IMR-90 (cell line): ENCODE data around the gene FOXP1. TPM values are rescaled to one million over a fixed set of nuclear protein-coding genes. Genes with fewer than 3 reads are reported as not detected.

ENCODE experiments used
- ATAC-seq: fragments of 200-7000 bp; cut with Tn5 transposase; 2 replicates; pipeline ENCODE4 v1.9.1; 2020; ENCODE audit warnings: low read depth, mild to moderate bottlenecking, moderate library complexity
- BruUV-seq: library from RNA; stranded (reverse); fragments of 400-500 nt; replicated peaks from 2 replicates; lab custom pipeline; 2021; lab: Mats Ljungman, UMichigan
- CTCF ChIA-PET: fragments of 300-600 bp; formaldehyde crosslinking; extraction: SDS; loops from one replicate; lab custom pipeline; 2021; ENCODE audit warnings: antibody characterized with exemption; lab: Yijun Ruan, JAX
- POLR2A ChIA-PET: fragments of 300-600 bp; sonication (Branson Sonifier 250); formaldehyde crosslinking; loops from one replicate; lab custom pipeline; 2022; ENCODE audit warnings: antibody characterized with exemption; ENCODE audit not compliant: unreplicated experiment; lab: Charles Lee
- DNase-seq: peaks from one replicate; pipeline ENCODE4 v3.0.0; 2013
- H2AFZ ChIP-seq: replicated peaks from 2 replicates; pipeline ENCODE3; 2013; ENCODE audit warnings: low read length, mild to moderate bottlenecking; ENCODE audit not compliant: poor library complexity
- H2AK5ac ChIP-seq: 2 replicates; pipeline ENCODE4 v1.6.1; 2013; ENCODE audit warnings: low read depth, low read length, inconsistent platforms
- H2AK9ac ChIP-seq: replicated peaks from 2 replicates; pipeline ENCODE3; 2013; ENCODE audit warnings: mild to moderate bottlenecking, low read depth, low read length, moderate library complexity; ENCODE audit not compliant: poor library complexity
- H2BK120ac ChIP-seq: 2 replicates; pipeline ENCODE4 v1.6.1; 2013; ENCODE audit warnings: low read depth, low read length, inconsistent platforms
- H2BK15ac ChIP-seq: 3 replicates; pipeline ENCODE4 v1.6.1; 2013; ENCODE audit warnings: low read depth, low read length, inconsistent platforms
- H2BK20ac ChIP-seq: 2 replicates; pipeline ENCODE4 v1.6.1; 2013; ENCODE audit warnings: low read depth, mild to moderate bottlenecking, inconsistent platforms, low read length, moderate library complexity
- H2BK5ac ChIP-seq: 2 replicates; pipeline ENCODE4 v1.6.1; 2013; ENCODE audit warnings: mild to moderate bottlenecking, low read depth, low read length, inconsistent platforms; ENCODE audit not compliant: poor library complexity, severe bottlenecking
- H3K14ac ChIP-seq: replicated peaks from 2 replicates; pipeline ENCODE4 v1.6.1; 2013; ENCODE audit warnings: low read depth, low read length, inconsistent platforms
- H3K18ac ChIP-seq: 2 replicates; pipeline ENCODE4 v1.6.1; 2013; ENCODE audit warnings: low read depth, low read length, control low read depth
- H3K23ac ChIP-seq: 2 replicates; pipeline ENCODE4 v1.6.1; 2013; ENCODE audit warnings: low read depth, low read length, inconsistent platforms
- H3K27ac ChIP-seq: 2 replicates; pipeline ENCODE4 v1.5.1; 2013; ENCODE audit warnings: mild to moderate bottlenecking, control low read depth, low read length; ENCODE audit not compliant: insufficient read depth
- H3K27me3 ChIP-seq: 2 replicates; pipeline ENCODE4 v1.6.1; 2013; ENCODE audit warnings: low read length; ENCODE audit not compliant: control insufficient read depth, insufficient read depth
- H3K36me3 ChIP-seq: 2 replicates; pipeline ENCODE4 v1.6.1; 2013; ENCODE audit warnings: low read length, mixed read lengths; ENCODE audit not compliant: control insufficient read depth, insufficient read depth
- H3K4ac ChIP-seq: 2 replicates; pipeline ENCODE4 v1.6.1; 2013; ENCODE audit warnings: low read depth, low read length, inconsistent platforms
- H3K4me1 ChIP-seq: 2 replicates; pipeline ENCODE4 v1.6.1; 2013; ENCODE audit warnings: low read length, mixed read lengths; ENCODE audit not compliant: control insufficient read depth, insufficient read depth
- H3K4me2 ChIP-seq: 2 replicates; pipeline ENCODE4 v1.6.1; 2013; ENCODE audit warnings: low read depth, mild to moderate bottlenecking, control low read depth, low read length, moderate library complexity
- H3K4me3 ChIP-seq: 2 replicates; pipeline ENCODE4 v1.5.1; 2013; ENCODE audit warnings: low read depth, mild to moderate bottlenecking, control low read depth, low read length, moderate library complexity; ENCODE audit not compliant: insufficient read depth
- H3K56ac ChIP-seq: 2 replicates; pipeline ENCODE4 v1.6.1; 2013; ENCODE audit warnings: low read length, inconsistent platforms; ENCODE audit not compliant: insufficient read depth; ENCODE audit errors: extremely low read depth
- H3K79me1 ChIP-seq, 2 experiments: 2 replicates each; pipeline ENCODE4 v1.6.1; 2013; ENCODE audit warnings: low read length in 2 of 2, inconsistent platforms in 1 of 2, low read depth in 1 of 2
- H3K9ac ChIP-seq: 2 replicates; pipeline ENCODE4 v1.6.1; 2013; ENCODE audit warnings: low read depth, low read length, control low read depth
- H3K9me1 ChIP-seq: 2 replicates; pipeline ENCODE4 v1.6.1; 2013; ENCODE audit warnings: low read length, inconsistent platforms; ENCODE audit not compliant: insufficient read depth
- H3K9me3 ChIP-seq: 2 replicates; pipeline ENCODE4 v1.6.1; 2013; ENCODE audit warnings: low read length; ENCODE audit not compliant: control insufficient read depth, insufficient read depth
- H4K20me1 ChIP-seq: 2 replicates; pipeline ENCODE4 v1.6.1; 2013; ENCODE audit warnings: low read length, inconsistent platforms; ENCODE audit not compliant: insufficient read depth
- H4K5ac ChIP-seq: 2 replicates; pipeline ENCODE4 v1.6.1; 2013; ENCODE audit warnings: mild to moderate bottlenecking, low read depth, low read length, control low read depth
- H4K8ac ChIP-seq, 2 experiments: 2 replicates each; pipeline ENCODE4 v1.6.1; 2013; ENCODE audit warnings: low read depth in 2 of 2, low read length in 2 of 2, control low read depth in 1 of 2, inconsistent platforms in 1 of 2
- H4K91ac ChIP-seq: 2 replicates; pipeline ENCODE4 v1.6.1; 2013; ENCODE audit warnings: low read depth, low read length, inconsistent platforms; ENCODE audit not compliant: insufficient read depth
- BHLHE40 ChIP-seq: fragments of 150-350 bp; IDR thresholded peaks from 2 replicates; pipeline ENCODE4 v1.6.1; 2016; ENCODE audit warnings: mild to moderate bottlenecking, low read depth, low read length
- CEBPB ChIP-seq: IDR thresholded peaks from 2 replicates; pipeline ENCODE4 v1.6.1; 2012; ENCODE audit warnings: low read depth, low read length, improper control_type of control experiment
- CHD1 ChIP-seq: IDR thresholded peaks from 2 replicates; pipeline ENCODE4 v1.6.1; 2012; ENCODE audit warnings: low read depth, low read length, improper control_type of control experiment
- CTCF ChIP-seq: conservative IDR thresholded peaks from 2 replicates; pipeline ENCODE4 v1.5.1; 2012; ENCODE audit warnings: mild to moderate bottlenecking, low read depth, low read length, improper control_type of control experiment
- FOS ChIP-seq: fragments of 150-350 bp; IDR thresholded peaks from 2 replicates; pipeline ENCODE4 v1.6.1; 2016; ENCODE audit warnings: low read depth, low read length
- MAFK ChIP-seq: IDR thresholded peaks from 2 replicates; pipeline ENCODE4 v1.6.1; 2012; ENCODE audit warnings: low read depth, low read length, improper control_type of control experiment
- MAZ ChIP-seq: IDR thresholded peaks from 2 replicates; pipeline ENCODE4 v1.6.1; 2012; ENCODE audit warnings: low read depth, mild to moderate bottlenecking, low read length, improper control_type of control experiment, moderate library complexity, borderline replicate concordance
- MXI1 ChIP-seq: IDR thresholded peaks from 2 replicates; pipeline ENCODE4 v1.6.1; 2012; ENCODE audit warnings: low read depth, mild to moderate bottlenecking, low read length, moderate library complexity, borderline replicate concordance
- NFE2L2 ChIP-seq: fragments of 150-350 bp; IDR thresholded peaks from 2 replicates; pipeline ENCODE4 v1.6.1; 2016; ENCODE audit warnings: low read depth, mild to moderate bottlenecking, low read length
- POLR2A ChIP-seq: IDR thresholded peaks from 2 replicates; pipeline ENCODE4 v1.6.1; 2012; ENCODE audit warnings: mild to moderate bottlenecking, low read depth, low read length
- RAD21 ChIP-seq: IDR thresholded peaks from 2 replicates; pipeline ENCODE4 v1.6.1; 2012; ENCODE audit warnings: low read length, improper control_type of control experiment
- RCOR1 ChIP-seq: IDR thresholded peaks from 2 replicates; pipeline ENCODE4 v1.6.1; 2012; ENCODE audit warnings: mild to moderate bottlenecking, low read length, improper control_type of control experiment; ENCODE audit not compliant: insufficient replicate concordance
- RFX5 ChIP-seq: IDR thresholded peaks from 2 replicates; pipeline ENCODE4 v1.8.0; 2012; ENCODE audit warnings: low read depth, mild to moderate bottlenecking, low read length, moderate library complexity
- SMC3 ChIP-seq: fragments of 150-350 bp; IDR thresholded peaks from 2 replicates; pipeline ENCODE4 v1.6.1; 2016; ENCODE audit warnings: low read depth, mild to moderate bottlenecking, antibody characterized with exemption, low read length, moderate library complexity
- WGBS, 2 experiments: methylation state at CpG; one replicate each; pipeline versions ENCODE4 v1.1.5 to v1.1.7; 2013; ENCODE audit warnings: missing lambda C conversion rate in 2 of 2; ENCODE audit not compliant: insufficient read length in 1 of 2; ENCODE audit errors: extremely low coverage in 2 of 2; 5-methylcytosine and 5-hydroxymethylcytosine counted together
- dilution Hi-C: fragments of 300-500 bp; cut with HindIII; formaldehyde crosslinking; loops from one replicate; pipeline ENCODE4 v1.14.3; 2018; ENCODE audit warnings: low sequenced_read_pairs; ENCODE audit not compliant: unreplicated experiment
- in situ Hi-C: fragments of 300-500 bp; cut with MboI; formaldehyde crosslinking; loops from 3 replicates; pipeline ENCODE4 v1.14.3; 2019; ENCODE audit warnings: low sequenced_read_pairs, inconsistent platforms, mixed read lengths
- intact Hi-C: fragments of 100-400 bp; cut with micrococcal nuclease; formaldehyde crosslinking; loops from 2 replicates; pipeline ENCODE4 v1.10.0; 2022
- polyA plus RNA-seq, 3 experiments: library from polyadenylated mRNA; depleted of rRNA; stranded (reverse); fragments of >200 nt; gene quantifications; 2 replicates each; pipeline ENCODE4 v1.2.3, GENCODE V29; 2012; ENCODE audit warnings: low replicate concordance in 1 of 3
- total RNA-seq: library from RNA; depleted of rRNA; stranded (reverse); fragments of >200 nt; gene quantifications from 2 replicates; pipeline ENCODE4 v1.2.3, GENCODE V29; 2012
- TF ChIP-seq, protein P1 (sequence below): fragments of 150-350 bp; IDR thresholded peaks from 2 replicates; pipeline ENCODE4 v1.6.1; 2017; ENCODE audit warnings: mild to moderate bottlenecking, antibody characterized with exemption, low read length, low read depth
- TF ChIP-seq, protein P2 (sequence below): fragments of 150-350 bp; IDR thresholded peaks from 2 replicates; pipeline ENCODE4 v1.6.1; 2016; ENCODE audit warnings: low read depth, mild to moderate bottlenecking, low read length, moderate library complexity, borderline replicate concordance

The FOXP1 gene
- total and polyA plus RNA-seq, 2 of the 4 experiments (the other 2 are of a cell fraction), result 37.0 to 132 TPM

GRCh38 chr3:71436337-71436736, 147.2 kb downstream of the FOXP1 start:
- POLR2A ChIA-PET, result no interaction called here
- CTCF ChIA-PET, result no interaction called here
- no peak for ATAC-seq

More at GRCh38 chr3:71436337-71436736, 147.2 kb downstream of the FOXP1 start:
- Histone ChIP-seq H3K36me3 (no peaks in the 10 kb centered on the region), H2BK15ac (no peak overlapping the region), H3K14ac (no peak overlapping the region), H4K20me1 (no peaks in the 10 kb centered on the region), H2BK5ac (no peak overlapping the region), H3K27ac (no peak overlapping the region), H2AFZ (no peak overlapping the region), H2BK20ac (no peak overlapping the region), H2BK120ac (no peak overlapping the region), H3K9me1 (peaks cover 5% of the 10 kb centered on the region; the same call in 1 of the 2 replicates), H3K9me3 (no peaks in the 10 kb centered on the region), H3K4me1 (peaks cover 5% of the 10 kb centered on the region), H3K9ac (no peak overlapping the region), H3K23ac (no peak overlapping the region), H3K4me3 (no peak overlapping the region), H3K4ac (no peak overlapping the region), H2AK5ac (no peak overlapping the region), H3K18ac (no peak overlapping the region), H2AK9ac (no peak overlapping the region), H3K56ac (no peak overlapping the region), H3K79me1 (peaks cover 7 to 20% of the 10 kb centered on the region in 2 experiments), H3K27me3 (no peaks in the 10 kb centered on the region), H3K4me2 (no peak overlapping the region), H4K5ac (no peak overlapping the region), H4K91ac (no peak overlapping the region), H4K8ac (no peak overlapping the region)
- DNase-seq, result no peak
- dilution Hi-C loops, result no loop called here
- BruUV-seq, result no TSS peak
- intact Hi-C loops, result no loop called here
- no CpG with 5 or more reads among the region's 5 CpGs for WGBS, 2 experiments
- no peak for TF ChIP-seq CHD1
- no peak for TF ChIP-seq MXI1
- TF ChIP-seq POLR2A, result no peak
- TF ChIP-seq RFX5, result no peak
- TF ChIP-seq, protein P1, sequence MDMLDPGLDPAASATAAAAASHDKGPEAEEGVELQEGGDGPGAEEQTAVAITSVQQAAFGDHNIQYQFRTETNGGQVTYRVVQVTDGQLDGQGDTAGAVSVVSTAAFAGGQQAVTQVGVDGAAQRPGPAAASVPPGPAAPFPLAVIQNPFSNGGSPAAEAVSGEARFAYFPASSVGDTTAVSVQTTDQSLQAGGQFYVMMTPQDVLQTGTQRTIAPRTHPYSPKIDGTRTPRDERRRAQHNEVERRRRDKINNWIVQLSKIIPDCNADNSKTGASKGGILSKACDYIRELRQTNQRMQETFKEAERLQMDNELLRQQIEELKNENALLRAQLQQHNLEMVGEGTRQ, result no peak
- TF ChIP-seq MAFK, result no peak
- no peak for TF ChIP-seq FOS
- TF ChIP-seq RAD21, result no peak
- TF ChIP-seq BHLHE40, result no peak
- TF ChIP-seq, protein P2, sequence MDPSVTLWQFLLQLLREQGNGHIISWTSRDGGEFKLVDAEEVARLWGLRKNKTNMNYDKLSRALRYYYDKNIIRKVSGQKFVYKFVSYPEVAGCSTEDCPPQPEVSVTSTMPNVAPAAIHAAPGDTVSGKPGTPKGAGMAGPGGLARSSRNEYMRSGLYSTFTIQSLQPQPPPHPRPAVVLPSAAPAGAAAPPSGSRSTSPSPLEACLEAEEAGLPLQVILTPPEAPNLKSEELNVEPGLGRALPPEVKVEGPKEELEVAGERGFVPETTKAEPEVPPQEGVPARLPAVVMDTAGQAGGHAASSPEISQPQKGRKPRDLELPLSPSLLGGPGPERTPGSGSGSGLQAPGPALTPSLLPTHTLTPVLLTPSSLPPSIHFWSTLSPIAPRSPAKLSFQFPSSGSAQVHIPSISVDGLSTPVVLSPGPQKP, result no peak
- no peak for TF ChIP-seq CEBPB
- no peak for TF ChIP-seq NFE2L2
- no peak for TF ChIP-seq CTCF
- TF ChIP-seq MAZ, result no peak
- no peak for TF ChIP-seq SMC3
- no peak for TF ChIP-seq RCOR1
- in situ Hi-C loops, result no loop called here
